Stimulated activated naive B cell treated with anti-CD40 and anti-IgM and Interleukin-4, amounts not matched to agents 10 μg/mL and 1 μg/mL and 100 μg/mL, for 72 hours (primary cell): Measurements from ENCODE around the gene ESPL1.

Experiments used
- ATAC-seq, 2 donors: fragments of 150-1000 bp; cut with Tn5 transposase; replicated peaks; 2 replicates each; pipeline ENCODE4 v1.10.0; 2021; ENCODE audit warnings: moderate library complexity in 1 of 2
- DNase-seq: peaks from one replicate; pipeline ENCODE4 v3.0.0; 2021
- H3K27ac Mint-ChIP-seq: one replicate; pipeline ENCODE4 v1.8.0; 2022; ENCODE audit warnings: mild to moderate bottlenecking, mixed read lengths
- H3K27me3 Mint-ChIP-seq, 2 donors: one replicate each; pipeline ENCODE4 v1.8.0; 2022; ENCODE audit warnings: mixed read lengths in 2 of 2
- H3K36me3 Mint-ChIP-seq, 2 donors: one replicate each; pipeline ENCODE4 v1.8.0; 2022; ENCODE audit warnings: mixed read lengths in 2 of 2, mild to moderate bottlenecking in 1 of 2
- H3K4me1 Mint-ChIP-seq, 2 donors: one replicate each; pipeline ENCODE4 v1.8.0; 2022; ENCODE audit warnings: mixed read lengths in 2 of 2, mild to moderate bottlenecking in 1 of 2
- H3K4me3 Mint-ChIP-seq, 2 donors: one replicate each; pipeline ENCODE4 v1.8.0; 2022; ENCODE audit warnings: mild to moderate bottlenecking in 2 of 2, mixed read lengths in 2 of 2, moderate library complexity in 1 of 2
- H3K9me3 Mint-ChIP-seq, 2 donors: one replicate each; pipeline ENCODE4 v1.8.0; 2022; ENCODE audit warnings: mixed read lengths in 2 of 2, mild to moderate bottlenecking in 1 of 2

ESPL1 gene

DNA sequence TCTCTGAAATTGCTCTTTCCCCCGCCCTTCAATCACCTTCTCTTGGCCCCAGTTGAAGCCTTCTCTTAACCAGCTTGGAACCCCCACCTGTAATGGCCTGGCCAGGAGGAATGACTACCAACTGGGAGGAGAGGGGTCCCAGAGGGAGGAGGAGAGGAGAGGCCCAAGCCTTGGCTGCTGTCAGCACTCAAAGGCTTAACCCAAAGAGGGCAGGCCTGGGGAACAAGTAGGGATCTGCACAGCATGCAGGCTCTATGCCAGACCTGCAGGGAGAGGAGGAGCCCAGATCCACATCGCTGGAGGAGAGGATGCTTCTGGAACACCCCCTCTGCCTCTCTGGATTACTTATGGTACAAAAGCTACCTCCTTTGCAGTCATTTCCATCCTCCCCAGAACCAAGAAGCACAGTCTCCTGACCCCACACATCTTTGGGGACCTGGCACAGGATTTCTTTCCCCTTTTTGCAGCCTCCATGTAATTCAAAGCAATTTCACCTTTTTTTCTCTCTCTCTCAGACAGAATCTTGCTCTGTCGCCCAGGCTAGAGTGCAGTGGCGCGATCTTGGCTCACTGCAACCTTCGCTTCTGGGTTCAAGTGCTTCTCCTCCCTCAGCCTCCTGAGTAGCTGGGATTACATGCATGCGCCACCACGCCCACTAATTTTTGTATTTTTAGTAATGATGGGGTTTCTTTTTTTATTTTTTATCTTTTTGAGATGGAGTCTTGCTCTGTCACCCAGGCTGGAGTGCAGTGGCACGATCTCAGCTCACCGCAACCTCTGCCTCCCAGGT, 42.3 kb upstream of the ESPL1 start:
- ATAC-seq (no peak), DNase-seq (no peak)
- Mint-ChIP-seq H3K4me1 (peaks cover 39 to 41% of the 10 kb centered on the region in 2 donors), H3K27ac (no peak overlapping the region), H3K4me3 (no peak overlapping the region), H3K36me3 (peaks cover 16 to 24% of the 10 kb centered on the region in 2 donors), H3K9me3 (no peaks in the 10 kb centered on the region), H3K27me3 (no peaks in the 10 kb centered on the region)

GRCh38 chr12:53226815-53227214, 41.3 kb upstream of the ESPL1 start:
- ATAC-seq = no peak
- no peak for DNase-seq
- H3K4me1 Mint-ChIP-seq = peaks cover 34 to 41% of the 10 kb centered on the region in 2 donors
- peaks cover 16 to 24% of the 10 kb centered on the region in 2 donors for H3K36me3 Mint-ChIP-seq
- no peak overlapping the region for H3K4me3 Mint-ChIP-seq
- no peaks in the 10 kb centered on the region for H3K27me3 Mint-ChIP-seq
- H3K9me3 Mint-ChIP-seq = no peaks in the 10 kb centered on the region
- H3K27ac Mint-ChIP-seq = no peak overlapping the region

DNA sequence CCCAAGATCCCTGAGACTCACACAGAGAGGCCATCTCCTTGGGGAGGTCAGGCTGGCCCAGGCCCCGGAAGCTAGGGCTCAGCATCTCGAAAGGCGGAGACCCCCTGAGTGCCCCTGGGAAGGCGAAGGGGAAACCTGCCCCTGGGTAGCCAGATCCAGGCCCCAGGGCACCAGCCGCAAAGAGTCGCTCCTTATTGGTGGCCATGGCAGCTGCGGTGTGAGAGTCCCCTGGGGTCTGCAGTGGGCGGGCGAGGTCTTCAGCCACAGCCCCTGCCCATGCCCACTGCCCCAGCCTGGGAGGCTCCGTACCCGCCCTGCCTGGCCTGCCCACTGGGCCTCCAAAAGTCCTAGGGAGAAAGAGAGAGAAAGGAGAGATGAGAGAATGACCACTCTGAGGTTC, 40.8 kb upstream of the ESPL1 start:
- Mint-ChIP-seq H3K4me1 (peaks cover 30 to 38% of the 10 kb centered on the region in 2 donors), H3K9me3 (no peaks in the 10 kb centered on the region), H3K36me3 (peaks cover 16 to 24% of the 10 kb centered on the region in 2 donors), H3K4me3 (no peak overlapping the region), H3K27me3 (no peaks in the 10 kb centered on the region), H3K27ac (no peak overlapping the region)
- ATAC-seq (no peak), DNase-seq (no peak)

DNA sequence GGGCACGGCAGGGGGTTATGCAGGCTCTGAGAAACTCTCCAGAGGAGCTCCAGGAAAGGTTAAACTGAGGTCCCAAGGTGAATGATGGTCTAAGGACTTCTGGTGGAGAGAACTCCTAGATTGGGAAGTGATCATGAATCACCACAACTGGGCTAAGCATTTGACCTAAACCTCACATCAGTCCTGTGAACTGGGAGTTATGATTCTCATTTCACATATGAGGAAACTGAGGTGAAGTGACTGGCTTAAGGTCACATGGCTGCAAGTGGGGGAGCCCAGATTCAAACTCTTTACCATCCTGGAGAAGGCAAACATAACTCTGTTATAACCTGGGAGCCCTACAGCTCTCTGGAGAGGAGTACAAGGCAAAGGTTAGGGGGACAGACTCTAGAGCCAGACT, 40.3 kb upstream of the ESPL1 start:
- Mint-ChIP-seq H3K9me3 (no peaks in the 10 kb centered on the region), H3K4me3 (no peak overlapping the region), H3K27me3 (peaks cover 0 to 1% of the 10 kb centered on the region in 2 donors), H3K36me3 (peaks cover 16 to 24% of the 10 kb centered on the region in 2 donors), H3K4me1 (peaks cover 30 to 39% of the 10 kb centered on the region in 2 donors), H3K27ac (no peak overlapping the region)
- ATAC-seq = no peak
- DNase-seq = no peak

DNA sequence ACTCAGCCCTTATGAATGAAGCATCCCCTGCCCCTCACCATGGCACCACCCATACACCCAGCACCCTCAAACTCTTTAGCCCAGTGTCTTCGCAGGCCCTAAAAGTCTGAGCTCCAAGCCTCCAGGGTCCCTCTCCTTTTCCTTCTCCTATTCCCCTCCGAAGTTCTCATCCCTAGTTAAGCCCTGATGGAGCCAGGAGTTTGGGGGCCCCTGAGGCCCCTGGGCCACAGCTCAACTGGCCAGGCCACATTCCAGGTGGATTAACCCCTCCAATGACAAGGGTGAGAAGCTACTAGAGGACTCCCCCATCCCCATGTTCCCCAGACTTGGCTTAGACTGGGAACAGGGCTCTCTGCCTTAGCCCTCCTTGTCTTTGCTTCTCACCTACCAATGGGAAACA, 38.6 kb upstream of the ESPL1 start:
- Mint-ChIP-seq H3K4me3 (no peak overlapping the region), H3K27ac (no peak overlapping the region)

GRCh38 chr12:53230108-53230845, 37.8 kb upstream of the ESPL1 start:
- peaks cover 23 to 29% of the 10 kb centered on the region in 2 donors for H3K4me1 Mint-ChIP-seq
- H3K27ac Mint-ChIP-seq = no peak overlapping the region
- DNase-seq (no peak), ATAC-seq (no peak)
- H3K27me3 Mint-ChIP-seq = peaks cover 0 to 7% of the 10 kb centered on the region in 2 donors
- H3K9me3 Mint-ChIP-seq = no peaks in the 10 kb centered on the region
- H3K36me3 Mint-ChIP-seq = peaks cover 13 to 14% of the 10 kb centered on the region in 2 donors
- H3K4me3 Mint-ChIP-seq = peak overlapping the region in 1 of 2 donors; percentile 22

More for the DNA sequence above, 38.6 kb upstream of the ESPL1 start:
- H3K4me1 Mint-ChIP-seq = peaks cover 29 to 36% of the 10 kb centered on the region in 2 donors
- H3K27me3 Mint-ChIP-seq = peaks cover 0 to 7% of the 10 kb centered on the region in 2 donors
- H3K36me3 Mint-ChIP-seq = peaks cover 16 to 20% of the 10 kb centered on the region in 2 donors
- ATAC-seq (no peak), DNase-seq (no peak)
- H3K9me3 Mint-ChIP-seq = no peaks in the 10 kb centered on the region

DNA sequence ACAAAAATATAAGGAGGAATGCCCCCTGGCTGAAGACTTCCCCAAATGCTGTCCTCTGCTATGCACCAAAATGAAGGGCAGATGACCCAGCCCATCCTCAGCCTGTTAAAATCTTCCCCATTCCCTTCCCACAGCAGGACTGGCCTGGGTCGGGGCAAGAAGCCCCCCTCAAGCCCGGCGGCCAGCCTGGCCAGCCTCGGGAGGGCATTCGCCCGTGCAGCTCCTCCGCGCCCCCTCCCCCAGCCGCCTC, 36.5 kb upstream of the ESPL1 start:
- Mint-ChIP-seq H3K4me1 (peaks cover 34 to 37% of the 10 kb centered on the region in 2 donors), H3K27ac (no peak overlapping the region), H3K27me3 (peaks cover 0 to 7% of the 10 kb centered on the region in 2 donors), H3K9me3 (no peaks in the 10 kb centered on the region), H3K36me3 (peaks cover 8 to 9% of the 10 kb centered on the region in 2 donors), H3K4me3 (peak overlapping the region; percentile 66 to 80)
- ATAC-seq = no peak
- no peak for DNase-seq

DNA sequence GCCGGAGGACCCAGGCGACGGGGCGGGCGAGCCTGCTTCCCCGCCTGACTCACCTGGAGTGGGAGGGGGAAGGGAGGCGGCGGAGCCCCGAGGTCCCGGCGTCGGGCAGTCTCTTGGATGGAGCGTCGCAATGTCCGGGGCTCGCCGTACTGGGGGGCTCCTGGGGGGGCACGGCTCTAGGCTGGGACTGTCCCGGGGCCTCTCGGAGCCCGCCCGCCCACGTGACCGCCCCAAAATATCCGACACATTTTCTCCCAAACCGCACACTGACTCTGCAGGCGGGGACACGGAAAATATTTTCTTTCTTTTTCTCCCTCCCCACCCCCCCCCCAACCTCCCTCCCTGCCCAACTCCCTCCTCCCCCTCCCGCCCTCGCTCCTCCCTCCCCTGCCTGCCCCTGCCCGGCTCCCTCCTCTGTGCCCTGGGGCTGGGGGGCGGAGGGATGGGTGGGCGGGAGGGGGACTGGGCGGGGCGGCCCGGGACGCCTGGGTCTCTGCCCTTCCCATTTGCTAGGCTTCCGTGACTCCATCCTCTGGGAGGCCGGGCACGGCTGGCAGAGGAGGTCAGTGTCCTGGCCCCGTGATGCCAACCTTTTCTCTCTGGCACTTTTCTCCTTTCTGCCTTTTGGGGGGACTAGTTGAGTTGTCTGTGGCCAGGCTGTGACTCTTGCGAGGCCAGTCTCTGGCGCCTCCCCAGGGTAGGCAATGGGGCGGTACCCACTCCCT, 36.0 kb upstream of the ESPL1 start, which contains the start of gene RARG:
RARG (minus strand) TSS at position 289 of the 725 bp plus-strand sequence. CDS start 4,664 bp downstream, outside the sequence.
- peak; percentile 42 for DNase-seq
- Mint-ChIP-seq H3K9me3 (no peaks in the 10 kb centered on the region), H3K36me3 (peaks cover 4 to 6% of the 10 kb centered on the region in 2 donors), H3K27ac (no peak within 1 kb of the TSS), H3K4me1 (peaks cover 39% of the 10 kb centered on the region in 2 donors), H3K27me3 (peaks cover 0 to 7% of the 10 kb centered on the region in 2 donors), H3K4me3 (peak within 1 kb of the TSS; percentile 90 to 92)
- peak; percentile 82 to 84 for ATAC-seq

DNA sequence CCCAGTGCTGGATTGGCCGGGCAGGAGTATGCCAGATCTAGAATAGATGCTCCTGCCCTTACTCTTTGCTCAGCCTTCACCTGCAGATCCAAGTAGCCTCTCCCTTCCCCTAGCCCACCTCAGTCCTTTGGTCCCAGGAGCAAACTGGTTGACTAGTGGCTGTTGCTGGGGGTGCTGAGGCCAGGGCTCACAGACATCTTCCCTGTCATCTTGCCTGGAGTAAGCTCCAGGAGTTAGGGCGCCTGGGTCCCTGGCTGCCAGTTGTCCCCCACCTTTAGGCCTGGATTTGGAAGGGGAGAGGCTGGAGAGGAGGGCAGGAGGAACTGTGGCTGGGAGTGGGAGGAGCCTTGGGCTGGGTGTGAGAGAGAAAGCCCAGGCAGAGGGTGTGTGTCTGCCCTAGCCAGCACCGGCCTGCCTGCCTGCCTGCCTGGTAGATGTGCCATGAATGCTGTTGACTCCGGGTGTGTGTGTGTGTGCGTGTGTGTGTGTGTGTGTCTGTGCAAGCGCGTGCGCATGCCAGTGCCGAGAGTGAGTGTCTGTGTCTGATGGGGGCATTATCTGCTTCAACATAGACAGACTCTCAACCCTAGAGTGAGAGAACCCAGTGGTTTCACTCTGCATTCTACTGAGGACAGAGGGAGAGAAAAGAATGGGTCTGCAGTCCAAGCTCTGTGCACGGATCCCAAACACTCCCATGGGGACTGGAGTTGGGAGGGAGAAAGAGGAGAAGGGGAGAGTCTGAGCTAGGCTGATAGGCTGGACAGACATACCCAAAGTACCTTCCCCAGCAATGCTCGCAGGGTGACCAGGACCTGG, 35.2 kb upstream of the ESPL1 start:
- Mint-ChIP-seq H3K9me3 (no peaks in the 10 kb centered on the region), H3K27ac (no peak overlapping the region), H3K27me3 (peaks cover 0 to 7% of the 10 kb centered on the region in 2 donors), H3K36me3 (peaks cover 2 to 4% of the 10 kb centered on the region in 2 donors), H3K4me3 (peak overlapping the region; percentile 90 to 92), H3K4me1 (peaks cover 39 to 40% of the 10 kb centered on the region in 2 donors)
- no peak for DNase-seq
- ATAC-seq = peak; percentile 46 to 56

GRCh38 chr12:53233671-53234121, 34.4 kb upstream of the ESPL1 start:
- Mint-ChIP-seq H3K4me1 (peaks cover 36 to 40% of the 10 kb centered on the region in 2 donors), H3K27ac (no peak overlapping the region)

GRCh38 chr12:53234271-53234914, 33.7 kb upstream of the ESPL1 start:
- ATAC-seq = no peak

More at GRCh38 chr12:53233671-53234121, 34.4 kb upstream of the ESPL1 start:
- DNase-seq (no peak), ATAC-seq (no peak)
- Mint-ChIP-seq H3K27me3 (peaks cover 0 to 7% of the 10 kb centered on the region in 2 donors), H3K36me3 (no peaks in the 10 kb centered on the region), H3K4me3 (no peak overlapping the region), H3K9me3 (no peaks in the 10 kb centered on the region)

DNA sequence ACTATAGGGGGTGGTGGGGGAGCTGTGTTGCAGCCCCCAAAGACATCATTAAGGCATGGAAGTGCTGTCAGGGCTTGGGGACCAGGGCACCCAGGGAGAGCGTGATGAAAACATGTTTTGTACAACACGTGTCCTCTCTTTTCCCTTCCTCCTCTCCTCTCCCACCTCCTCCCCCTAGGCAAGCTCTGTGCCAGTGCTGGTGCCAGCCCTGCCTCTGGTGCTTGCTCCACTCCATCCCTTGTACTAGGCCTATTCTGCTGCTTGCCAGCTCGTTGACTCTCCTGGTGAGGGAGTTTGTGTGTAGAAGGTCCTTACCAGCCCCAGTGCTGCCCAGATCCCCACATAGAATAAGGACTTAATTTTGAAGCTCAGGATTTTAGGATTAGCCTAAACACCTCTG, 32.9 kb upstream of the ESPL1 start:
- H3K4me1 Mint-ChIP-seq = peaks cover 36 to 44% of the 10 kb centered on the region in 2 donors
- H3K27ac Mint-ChIP-seq = no peak overlapping the region
- H3K4me3 Mint-ChIP-seq = no peak overlapping the region
- no peaks in the 10 kb centered on the region for H3K36me3 Mint-ChIP-seq
- H3K9me3 Mint-ChIP-seq = no peaks in the 10 kb centered on the region
- peaks cover 0 to 7% of the 10 kb centered on the region in 2 donors for H3K27me3 Mint-ChIP-seq
- DNase-seq = no peak
- no peak for ATAC-seq

More at GRCh38 chr12:53234271-53234914, 33.7 kb upstream of the ESPL1 start:
- Mint-ChIP-seq H3K36me3 (no peaks in the 10 kb centered on the region), H3K4me1 (peaks cover 36 to 40% of the 10 kb centered on the region in 2 donors), H3K27ac (no peak overlapping the region), H3K9me3 (no peaks in the 10 kb centered on the region), H3K4me3 (no peak overlapping the region), H3K27me3 (peaks cover 0 to 7% of the 10 kb centered on the region in 2 donors)
- no peak for DNase-seq
